ENCODE results near the gene OR1L8.

Gene OR1L8

GRCh38 chr9:122518226-122518625 is 65.0 kb downstream of the OR1L8 start:
- DNase-seq (ENCODE audit: low read depth) = no peak

Measured in fibroblast of gingiva (primary cell).